Right atrium auricular region (tissue), 2 donors: ENCODE data around the gene BCAR1. TPM values are rescaled to one million over a fixed set of nuclear protein-coding genes. Genes with fewer than 3 reads are reported as not detected.

ENCODE experiments used
- DNase-seq: peaks from one replicate; pipeline ENCODE4 v3.0.0-alpha.2; 2019; ENCODE audit warnings: low spot score
- H3K27ac ChIP-seq, 2 donors: fragments of 200-600 bp; sonication (generic); 1 replicate in 1 of 2; 2 replicates in 1 of 2; pipeline ENCODE4 v1.5.1; 2016 to 2019
- H3K27me3 ChIP-seq, 2 donors: fragments of 200-600 bp; sonication (generic); one replicate each; pipeline versions ENCODE4 v1.5.1 to v1.6.0; 2017 to 2019
- H3K36me3 ChIP-seq: fragments of 200-600 bp; sonication (generic); one replicate; pipeline ENCODE4 v1.5.1; 2016
- H3K4me1 ChIP-seq, 2 donors: fragments of 200-600 bp; sonication (generic); one replicate each; pipeline versions ENCODE4 v1.5.1 to v1.6.0; 2017 to 2019
- H3K4me3 ChIP-seq, 2 donors: fragments of 200-600 bp; sonication (generic); 1 replicate in 1 of 2; 2 replicates in 1 of 2; pipeline ENCODE4 v1.5.1; 2017 to 2019; ENCODE audit warnings: mild to moderate bottlenecking in 1 of 2, moderate library complexity in 1 of 2
- H3K9me3 ChIP-seq, 2 donors: fragments of 200-600 bp; sonication (generic); one replicate each; pipeline ENCODE4 v1.5.1; 2019
- CTCF ChIP-seq, 2 donors: fragments of 200-600 bp; sonication (generic); IDR thresholded peaks; one replicate each; pipeline ENCODE4 v1.5.1; 2019; ENCODE audit warnings: antibody characterized with exemption in 2 of 2
- total RNA-seq, 2 donors: library from RNA; depleted of rRNA; stranded (reverse); fragments of >200 nt; gene quantifications; one replicate each; pipeline ENCODE4 v1.1.0, GENCODE V29; 2016

Gene BCAR1
- total RNA-seq, 2 donors from 2014 or later, result 58.0 to 88.2 TPM

- H3K36me3 ChIP-seq, result no peaks in the 10 kb centered on the region
- no peak for DNase-seq
- peak overlapping the region; percentile 97 to 98 for H3K27ac ChIP-seq
- peaks cover 0 to 95% of the 10 kb centered on the region in 2 donors for H3K4me1 ChIP-seq
- no peaks in the 10 kb centered on the region for H3K9me3 ChIP-seq
- H3K27me3 ChIP-seq, result no peaks in the 10 kb centered on the region
- peak overlapping the region in 1 of 2 donors; percentile 90 for H3K4me3 ChIP-seq
- no peak for TF ChIP-seq CTCF (IDR thresholded peaks at IDR 0.05)
Measured at GRCh38 chr16:75248536-75249380, 2.7 kb downstream of the BCAR1 start.

- no peaks in the 10 kb centered on the region for H3K36me3 ChIP-seq
- no peak for TF ChIP-seq CTCF (IDR thresholded peaks at IDR 0.05)
- H3K27ac ChIP-seq, result peak overlapping the region; percentile 97 to 98
- DNase-seq, result no peak
- H3K9me3 ChIP-seq, result no peaks in the 10 kb centered on the region
- H3K4me3 ChIP-seq, result no peak overlapping the region
- peaks cover 0 to 95% of the 10 kb centered on the region in 2 donors for H3K4me1 ChIP-seq
- H3K27me3 ChIP-seq, result no peaks in the 10 kb centered on the region
Measured at GRCh38 chr16:75248142-75248535, 3.3 kb downstream of the BCAR1 start.

- H3K27me3 ChIP-seq, result no peaks in the 10 kb centered on the region
- H3K27ac ChIP-seq, result peak overlapping the region; percentile 97 to 98
- H3K9me3 ChIP-seq, result no peaks in the 10 kb centered on the region
- H3K36me3 ChIP-seq, result peaks cover 7% of the 10 kb centered on the region
- no peak for TF ChIP-seq CTCF (IDR thresholded peaks at IDR 0.05)
- H3K4me1 ChIP-seq, result peaks cover 0 to 92% of the 10 kb centered on the region in 2 donors
- H3K4me3 ChIP-seq, result no peak overlapping the region
- DNase-seq, result no peak
Measured at GRCh38 chr16:75247249-75247648, 4.2 kb downstream of the BCAR1 start.

GRCh38 chr16:75246504-75247205 lies 4.8 kb downstream of the BCAR1 start:
- no peak overlapping the region for H3K4me3 ChIP-seq
- no peak for DNase-seq
- no peaks in the 10 kb centered on the region for H3K27me3 ChIP-seq
- H3K9me3 ChIP-seq, result no peaks in the 10 kb centered on the region
- H3K36me3 ChIP-seq, result peaks cover 13% of the 10 kb centered on the region
- peak overlapping the region; percentile 97 to 98 for H3K27ac ChIP-seq
- peaks cover 0 to 91% of the 10 kb centered on the region in 2 donors for H3K4me1 ChIP-seq
- no peak for TF ChIP-seq CTCF (IDR thresholded peaks at IDR 0.05)

GRCh38 chr16:75244844-75245758 lies 6.3 kb downstream of the BCAR1 start:
- peak overlapping the region; percentile 97 to 98 for H3K27ac ChIP-seq
- H3K36me3 ChIP-seq, result peaks cover 20% of the 10 kb centered on the region
- TF ChIP-seq CTCF (IDR thresholded peaks at IDR 0.05), result no peak
- peak; percentile 90 for DNase-seq
- H3K4me3 ChIP-seq, result no peak overlapping the region
- no peaks in the 10 kb centered on the region for H3K9me3 ChIP-seq
- H3K4me1 ChIP-seq, result peaks cover 0 to 95% of the 10 kb centered on the region in 2 donors
- no peaks in the 10 kb centered on the region for H3K27me3 ChIP-seq
